ENCODE results near the gene TUFT1. TPM values are rescaled to one million over a fixed set of nuclear protein-coding genes. Genes with fewer than 3 reads are reported as not detected.
A peak's percentile ranks its signal among the peaks of the same experiment; 100 is the strongest.
"Not testable (repeated sequence)": the region's sequence is repeated elsewhere in the genome, so short reads cannot be mapped to it uniquely, and the experiment has no call there.

Gene TUFT1
- total RNA-seq, 1 experiment from 2014 or later, result 4.1 TPM

DNA sequence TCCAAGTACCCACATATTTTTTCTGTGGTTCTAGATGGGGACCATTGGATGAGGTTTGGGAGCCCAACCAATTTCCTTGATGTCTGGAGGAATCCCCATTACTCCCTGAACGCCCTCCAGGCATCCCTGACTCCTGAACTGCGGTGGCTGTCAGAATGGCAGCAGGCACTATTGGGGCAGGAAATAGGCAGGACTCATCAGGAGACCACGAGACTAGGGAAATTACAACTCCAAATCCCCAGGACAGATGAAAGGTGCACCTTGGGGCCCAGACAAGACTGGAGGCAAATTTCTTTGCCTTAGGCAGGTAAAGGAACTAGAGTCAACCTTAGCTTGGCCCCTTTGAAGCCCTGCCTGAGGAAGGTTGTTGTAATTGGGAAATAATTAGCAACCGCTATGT lies 27.8 kb upstream of the TUFT1 start:
- no peak for DNase-seq (ENCODE audit: low spot score)

DNA sequence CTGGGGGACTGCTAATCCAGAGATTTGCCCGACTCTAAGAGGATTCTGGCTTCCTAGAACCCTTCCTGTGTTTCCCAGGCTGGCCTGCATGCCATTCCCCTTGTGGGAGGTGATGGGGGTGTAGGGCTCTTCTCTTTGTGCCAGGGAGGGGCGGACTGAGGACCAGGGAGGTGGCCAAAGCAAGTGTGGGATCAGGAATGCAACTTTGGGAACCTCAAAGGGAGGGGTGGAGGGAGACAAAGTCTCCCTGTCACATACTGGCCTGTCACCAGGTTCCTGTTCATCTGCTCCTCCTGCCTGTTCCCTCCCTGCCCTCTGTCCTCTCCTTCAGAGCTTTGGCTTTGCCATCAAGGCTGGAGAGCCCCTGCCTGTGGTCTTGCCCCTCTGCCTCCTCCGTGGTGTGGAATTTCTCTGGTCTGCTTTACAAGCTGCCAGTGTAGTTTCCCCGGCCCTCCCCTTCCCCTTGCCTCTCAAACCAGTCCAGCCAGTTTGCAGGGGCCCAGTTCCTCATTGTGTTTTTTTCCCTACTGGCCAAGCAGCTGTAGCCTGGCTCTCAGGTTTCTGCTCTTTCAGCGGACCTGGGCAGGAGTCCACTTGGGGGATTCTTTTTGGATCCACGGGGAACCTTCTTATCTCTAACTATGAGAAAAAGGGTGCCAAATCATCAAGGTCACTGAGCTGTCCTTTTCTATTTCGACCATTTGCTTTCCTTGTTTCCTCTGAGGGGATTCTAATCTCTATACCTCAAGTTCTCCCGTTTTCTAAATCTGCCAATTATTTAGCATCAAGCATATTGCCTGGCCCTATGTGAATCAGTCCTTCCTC lies 27.1 kb upstream of the TUFT1 start:
- no peak for DNase-seq (ENCODE audit: low spot score)

GRCh38 chr1:151513626-151514121 lies 26.4 kb upstream of the TUFT1 start:
- no peak for DNase-seq (ENCODE audit: low spot score)

- no peak for DNase-seq (ENCODE audit: low spot score)
Observed at GRCh38 chr1:151514366-151514765, 25.7 kb upstream of the TUFT1 start.

GRCh38 chr1:151515265-151515664 lies 24.8 kb upstream of the TUFT1 start:
- no peak for DNase-seq (ENCODE audit: low spot score)

DNA sequence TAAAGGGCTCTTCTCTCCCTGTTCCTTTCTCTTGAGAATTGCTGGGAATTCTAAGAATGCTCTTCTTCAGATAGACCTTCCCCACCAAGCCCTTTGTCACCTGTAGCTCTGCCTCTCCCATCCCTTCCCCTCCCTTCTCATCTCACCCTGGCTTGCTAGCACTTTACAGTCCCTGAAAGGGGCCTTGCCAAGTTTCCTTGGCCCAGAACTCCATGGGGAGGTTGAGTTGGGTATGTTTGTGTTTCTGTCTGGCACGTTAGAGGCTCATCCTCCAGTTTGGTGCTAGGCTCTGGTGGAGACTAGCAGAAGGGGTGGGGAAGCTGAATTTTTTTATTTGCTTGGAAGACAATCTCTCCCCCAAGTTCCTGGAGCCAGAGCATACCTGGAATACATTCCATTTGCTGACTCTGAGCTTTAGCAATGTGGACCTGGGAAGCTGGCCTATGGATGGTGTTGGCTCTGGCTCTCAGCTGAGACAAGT lies 24.0 kb upstream of the TUFT1 start:
- no peak for DNase-seq (ENCODE audit: low spot score)

DNA sequence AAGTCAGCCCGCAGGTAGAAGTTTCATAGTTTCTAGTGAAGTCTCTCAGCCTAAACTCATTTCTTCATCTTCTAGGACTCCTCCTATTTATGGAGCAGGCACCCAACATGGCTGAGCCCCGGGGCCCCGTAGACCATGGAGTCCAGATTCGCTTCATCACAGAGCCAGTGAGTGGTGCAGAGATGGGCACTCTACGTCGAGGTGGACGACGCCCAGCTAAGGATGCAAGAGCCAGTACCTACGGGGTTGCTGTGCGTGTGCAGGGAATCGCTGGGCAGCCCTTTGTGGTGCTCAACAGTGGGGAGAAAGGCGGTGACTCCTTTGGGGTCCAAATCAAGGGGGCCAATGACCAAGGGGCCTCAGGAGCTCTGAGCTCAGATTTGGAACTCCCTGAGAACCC lies 21.7 kb upstream of the TUFT1 start:
- DNase-seq (ENCODE audit: low spot score), result no peak

DNA sequence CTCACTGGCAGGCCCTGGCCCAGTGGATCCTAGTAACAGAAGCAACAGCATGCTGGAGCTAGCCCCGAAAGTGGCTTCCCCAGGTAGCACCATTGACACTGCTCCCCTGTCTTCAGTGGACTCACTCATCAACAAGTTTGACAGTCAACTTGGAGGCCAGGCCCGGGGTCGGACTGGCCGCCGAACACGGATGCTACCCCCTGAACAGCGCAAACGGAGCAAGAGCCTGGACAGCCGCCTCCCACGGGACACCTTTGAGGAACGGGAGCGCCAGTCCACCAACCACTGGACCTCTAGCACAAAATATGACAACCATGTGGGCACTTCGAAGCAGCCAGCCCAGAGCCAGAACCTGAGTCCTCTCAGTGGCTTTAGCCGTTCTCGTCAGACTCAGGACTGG lies 21.2 kb upstream of the TUFT1 start:
- DNase-seq (ENCODE audit: low spot score), result no peak

GRCh38 chr1:151519667-151520066 lies 20.4 kb upstream of the TUFT1 start:
- DNase-seq (ENCODE audit: low spot score), result no peak

DNA sequence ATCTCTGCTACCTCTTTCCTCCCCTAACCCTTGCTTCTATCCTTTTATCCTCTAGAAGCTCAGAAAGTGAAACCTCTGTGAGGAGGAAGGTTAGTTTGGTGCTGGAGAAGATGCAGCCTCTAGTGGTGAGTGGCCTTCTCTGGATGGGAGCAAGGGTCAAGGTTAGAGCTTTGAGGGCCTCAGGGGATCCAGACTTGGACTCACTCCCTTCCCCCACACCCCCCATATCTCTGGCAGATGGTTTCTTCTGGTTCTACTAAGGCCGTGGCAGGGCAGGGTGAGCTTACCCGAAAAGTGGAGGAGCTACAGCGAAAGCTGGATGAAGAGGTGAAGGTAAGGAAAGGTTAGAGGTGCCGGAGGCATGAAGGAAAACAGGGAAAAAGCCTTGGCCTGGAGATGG lies 19.8 kb upstream of the TUFT1 start:
- no peak for DNase-seq (ENCODE audit: low spot score)

DNA sequence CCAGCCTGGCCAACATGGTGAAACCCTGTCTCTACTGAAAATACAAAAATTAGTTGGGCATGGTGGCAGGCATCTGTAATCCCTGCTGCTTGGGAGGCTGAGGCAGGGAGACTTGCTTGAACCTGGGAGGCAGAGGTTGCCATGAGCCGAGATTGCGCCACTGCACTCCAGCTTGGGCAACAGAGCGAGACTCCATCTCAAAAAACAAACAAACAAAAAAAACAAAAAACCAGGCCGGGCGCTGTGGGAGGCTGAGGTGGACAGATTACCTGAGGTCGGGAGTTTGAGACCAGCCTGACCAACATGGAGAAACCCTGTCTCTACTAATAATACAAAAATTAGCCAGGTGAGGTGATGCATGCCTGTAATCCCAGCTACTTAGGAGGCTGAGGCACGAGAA lies 17.7 kb upstream of the TUFT1 start:
- DNase-seq (ENCODE audit: low spot score), result not testable (repeated sequence)

GRCh38 chr1:151523326-151523725 lies 16.8 kb upstream of the TUFT1 start:
- DNase-seq (ENCODE audit: low spot score), result no peak

GRCh38 chr1:151524736-151525135 lies 15.4 kb upstream of the TUFT1 start:
- no peak for DNase-seq (ENCODE audit: low spot score)

DNA sequence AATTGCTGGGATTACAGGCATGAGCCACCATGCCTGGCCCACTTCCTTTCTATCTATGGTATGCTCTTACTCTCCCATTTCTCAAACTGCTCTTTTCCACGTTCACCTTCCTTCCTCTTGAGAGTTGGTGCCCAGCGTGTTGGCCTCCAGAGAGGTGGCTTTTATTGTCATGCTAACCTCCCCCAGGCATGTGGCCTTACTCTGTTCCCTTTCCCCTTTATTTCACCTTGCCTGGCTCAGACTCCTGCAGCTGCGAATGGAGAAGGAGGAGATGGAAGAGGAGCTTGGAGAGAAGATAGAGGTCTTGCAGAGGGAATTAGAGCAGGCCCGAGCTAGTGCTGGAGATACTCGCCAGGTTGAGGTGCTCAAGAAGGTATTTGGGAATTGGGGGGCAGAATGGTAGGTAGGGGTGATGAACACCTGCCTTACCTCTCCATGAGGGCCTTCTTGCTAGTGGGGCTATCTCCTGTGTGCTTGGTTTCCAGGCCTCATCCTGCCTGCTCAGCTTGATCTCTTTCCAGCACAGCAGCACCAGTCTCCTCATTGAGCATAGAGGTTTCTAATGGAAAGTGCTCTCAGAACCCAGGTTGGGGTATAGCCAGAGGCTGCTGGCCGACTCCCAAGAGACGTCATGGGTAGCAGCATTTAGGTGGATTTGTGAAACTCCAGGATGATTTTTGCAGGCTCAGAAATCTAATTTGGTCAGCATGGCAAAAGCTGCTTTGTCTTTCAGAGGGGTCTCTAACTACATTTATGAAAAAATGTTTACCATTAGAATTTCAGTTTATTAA lies 13.2 kb upstream of the TUFT1 start:
- no peak for DNase-seq (ENCODE audit: low spot score)

- no peak for DNase-seq (ENCODE audit: low spot score)
Observed at GRCh38 chr1:151529211-151529702, 10.9 kb upstream of the TUFT1 start.

- DNase-seq (ENCODE audit: low spot score), result no peak
Observed at GRCh38 chr1:151529781-151530180, 10.3 kb upstream of the TUFT1 start.

GRCh38 chr1:151530461-151530860 lies 9.6 kb upstream of the TUFT1 start:
- DNase-seq (ENCODE audit: low spot score), result no peak

- DNase-seq (ENCODE audit: low spot score), result no peak
Observed at GRCh38 chr1:151533870-151534269, 6.2 kb upstream of the TUFT1 start.

- DNase-seq (ENCODE audit: low spot score), result peak; percentile 55
Observed at GRCh38 chr1:151534662-151535278, 5.3 kb upstream of the TUFT1 start.

DNA sequence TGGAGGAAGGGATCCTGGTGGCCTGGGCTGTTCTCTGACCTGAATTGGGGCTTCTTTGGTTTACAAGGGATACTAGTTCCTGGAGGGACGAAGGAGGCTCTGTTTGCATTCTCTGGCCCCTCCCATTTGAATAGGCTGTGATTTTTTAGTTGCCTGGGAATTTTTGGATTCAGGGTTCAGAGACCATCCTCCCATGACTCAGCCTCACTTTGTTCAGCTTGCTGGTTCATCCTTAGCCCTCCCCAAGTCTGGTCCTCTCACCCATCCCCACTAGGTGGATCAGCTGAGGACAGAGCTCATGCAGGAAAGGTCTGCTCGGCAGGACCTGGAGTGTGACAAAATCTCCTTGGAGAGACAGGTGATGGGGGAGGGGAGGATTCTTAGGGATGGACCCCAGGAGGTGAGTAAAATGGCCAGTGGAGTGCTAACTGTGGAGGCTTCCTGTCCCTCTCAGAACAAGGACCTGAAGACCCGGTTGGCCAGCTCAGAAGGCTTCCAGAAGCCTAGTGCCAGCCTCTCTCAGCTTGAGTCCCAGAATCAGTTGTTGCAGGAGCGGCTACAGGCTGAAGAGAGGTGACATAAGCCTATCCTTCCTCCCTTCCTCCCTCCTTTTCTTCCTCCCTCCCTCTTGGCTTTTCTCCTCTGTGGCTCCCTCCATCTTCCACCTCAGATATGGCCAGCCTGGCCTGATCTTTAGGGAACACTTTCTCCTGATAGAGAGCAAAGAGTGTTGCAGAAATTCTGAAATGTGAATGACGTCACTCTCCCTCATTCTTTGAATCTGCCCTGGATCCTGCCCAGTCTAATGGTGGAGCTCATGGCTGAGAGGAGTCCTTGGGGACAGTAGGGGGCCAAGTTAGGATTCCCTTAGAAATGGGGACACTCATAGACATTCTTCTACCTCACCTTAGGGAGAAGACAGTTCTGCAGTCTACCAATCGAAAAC lies 4.5 kb upstream of the TUFT1 start:
- DNase-seq (ENCODE audit: low spot score), result no peak

- no peak for DNase-seq (ENCODE audit: low spot score)
Observed at GRCh38 chr1:151536499-151536898, 3.6 kb upstream of the TUFT1 start.
